Measurements from ENCODE around the gene RSRC1. TPM values are rescaled to one million over a fixed set of nuclear protein-coding genes. Genes with fewer than 3 reads are reported as not detected.

The RSRC1 gene
- total and polyA plus RNA-seq, 2 of the 13 experiments (the other 11 are each of a cell fraction or from before 2014, with no cell fraction given): 4.9 to 63.0 TPM

DNA sequence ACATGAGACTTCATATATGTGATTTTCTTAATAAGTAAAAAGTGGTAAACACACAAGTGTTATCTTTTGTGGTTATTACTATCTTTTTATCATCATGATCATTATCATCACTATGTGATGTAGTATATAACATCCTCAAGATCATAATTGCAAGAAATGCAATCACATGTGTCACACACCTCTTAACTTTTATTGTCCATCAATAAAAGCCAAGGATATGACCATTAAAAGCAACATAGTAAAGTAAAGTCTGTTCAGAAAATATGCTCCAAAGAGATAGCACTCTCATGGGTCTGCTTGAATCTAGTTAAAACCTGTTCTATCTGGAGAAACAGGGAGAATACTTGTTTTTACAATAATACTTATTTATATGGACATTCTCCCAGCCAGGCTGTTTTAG is 308.1 kb downstream of the RSRC1 start:
- CTCF ChIA-PET (ENCODE audit: low intra/inter-chr PET ratio, low total read pairs): no interaction called here
- TF ChIP-seq MLLT10 (CRISPR knock-in tag; IDR thresholded peaks at IDR 0.05) (no peak), ZNF572 (CRISPR knock-in tag; IDR thresholded peaks at IDR 0.05) (no peak), STAT6 (CRISPR knock-in tag; IDR thresholded peaks at IDR 0.05; ENCODE audit: borderline replicate concordance) (no peak), ZFP1 (CRISPR knock-in tag; IDR thresholded peaks at IDR 0.05) (no peak), RBFOX2 (IDR thresholded peaks at IDR 0.05; ENCODE audit: low read depth, low read length) (no peak), MTA1 (CRISPR knock-in tag; IDR thresholded peaks at IDR 0.05; ENCODE audit: borderline replicate concordance) (no peak), ZNF280B (CRISPR knock-in tag; IDR thresholded peaks at IDR 0.05; ENCODE audit: borderline replicate concordance) (no peak), SMAD3 (CRISPR knock-in tag; IDR thresholded peaks at IDR 0.05) (no peak), AGO2 (optimal IDR thresholded peaks at IDR 0.05; ENCODE audit: low read depth, low read length) (no peak), U2AF1 (optimal IDR thresholded peaks at IDR 0.05; ENCODE audit: low read depth, low read length) (no peak), ZNF230 (CRISPR knock-in tag; IDR thresholded peaks at IDR 0.05) (no peak), ZFP62 (CRISPR knock-in tag; IDR thresholded peaks at IDR 0.05) (no peak), ATM (IDR thresholded peaks at IDR 0.05; ENCODE audit: borderline replicate concordance) (no peak), ZNF569 (CRISPR knock-in tag; IDR thresholded peaks at IDR 0.05; ENCODE audit: borderline replicate concordance) (no peak), CREM (IDR thresholded peaks at IDR 0.05) (no peak), CREM (CRISPR knock-in tag; IDR thresholded peaks at IDR 0.05) (no peak), SAFB2 (CRISPR knock-in tag; IDR thresholded peaks at IDR 0.05; ENCODE audit: borderline replicate concordance, low read depth) (no peak), NFE2L2 (IDR thresholded peaks at IDR 0.05; ENCODE audit: low read length) (no peak)
- TF ChIP-seq, protein P1, sequence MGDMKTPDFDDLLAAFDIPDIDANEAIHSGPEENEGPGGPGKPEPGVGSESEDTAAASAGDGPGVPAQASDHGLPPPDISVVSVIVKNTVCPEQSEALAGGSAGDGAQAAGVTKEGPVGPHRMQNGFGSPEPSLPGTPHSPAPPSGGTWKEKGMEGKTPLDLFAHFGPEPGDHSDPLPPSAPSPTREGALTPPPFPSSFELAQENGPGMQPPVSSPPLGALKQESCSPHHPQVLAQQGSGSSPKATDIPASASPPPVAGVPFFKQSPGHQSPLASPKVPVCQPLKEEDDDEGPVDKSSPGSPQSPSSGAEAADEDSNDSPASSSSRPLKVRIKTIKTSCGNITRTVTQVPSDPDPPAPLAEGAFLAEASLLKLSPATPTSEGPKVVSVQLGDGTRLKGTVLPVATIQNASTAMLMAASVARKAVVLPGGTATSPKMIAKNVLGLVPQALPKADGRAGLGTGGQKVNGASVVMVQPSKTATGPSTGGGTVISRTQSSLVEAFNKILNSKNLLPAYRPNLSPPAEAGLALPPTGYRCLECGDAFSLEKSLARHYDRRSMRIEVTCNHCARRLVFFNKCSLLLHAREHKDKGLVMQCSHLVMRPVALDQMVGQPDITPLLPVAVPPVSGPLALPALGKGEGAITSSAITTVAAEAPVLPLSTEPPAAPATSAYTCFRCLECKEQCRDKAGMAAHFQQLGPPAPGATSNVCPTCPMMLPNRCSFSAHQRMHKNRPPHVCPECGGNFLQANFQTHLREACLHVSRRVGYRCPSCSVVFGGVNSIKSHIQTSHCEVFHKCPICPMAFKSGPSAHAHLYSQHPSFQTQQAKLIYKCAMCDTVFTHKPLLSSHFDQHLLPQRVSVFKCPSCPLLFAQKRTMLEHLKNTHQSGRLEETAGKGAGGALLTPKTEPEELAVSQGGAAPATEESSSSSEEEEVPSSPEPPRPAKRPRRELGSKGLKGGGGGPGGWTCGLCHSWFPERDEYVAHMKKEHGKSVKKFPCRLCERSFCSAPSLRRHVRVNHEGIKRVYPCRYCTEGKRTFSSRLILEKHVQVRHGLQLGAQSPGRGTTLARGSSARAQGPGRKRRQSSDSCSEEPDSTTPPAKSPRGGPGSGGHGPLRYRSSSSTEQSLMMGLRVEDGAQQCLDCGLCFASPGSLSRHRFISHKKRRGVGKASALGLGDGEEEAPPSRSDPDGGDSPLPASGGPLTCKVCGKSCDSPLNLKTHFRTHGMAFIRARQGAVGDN (CRISPR knock-in tag; IDR thresholded peaks at IDR 0.05): no peak

More for the DNA sequence above, 308.1 kb downstream of the RSRC1 start:
- Histone ChIP-seq H4K20me1 (ENCODE audit: insufficient read depth, low read length) (no peaks in the 10 kb centered on the region), H3K36me3 (replicated peaks in 1 of 2; ENCODE audit: control insufficient read depth in 1 of 2, insufficient read depth in 2 of 2, low read length in 2 of 2) (no peaks in the 10 kb centered on the region), H3K9me3 (ENCODE audit: low read length) (no peaks in the 10 kb centered on the region), H3K4me2 (ENCODE audit: low read depth, low read length) (no peak overlapping the region), H3K27me3 (ENCODE audit: control insufficient read depth in 1 of 2, insufficient read depth in 2 of 2, low read length in 2 of 2) (no peaks in the 10 kb centered on the region), H3K79me2 (ENCODE audit: insufficient read depth, low read length) (no peaks in the 10 kb centered on the region), H3K9ac (ENCODE audit: insufficient read depth, low read depth, low read length) (no peak overlapping the region), H3K4me1 (ENCODE audit: insufficient read depth, low read length) (no peaks in the 10 kb centered on the region), H3K27ac (ENCODE audit: extremely low read length, insufficient read depth, low read length) (no peak overlapping the region), H2AFZ (ENCODE audit: low read length) (no peak overlapping the region), H3K4me3 (replicated peaks in 1 of 3; ENCODE audit: insufficient read depth in 1 of 3, low read depth in 2 of 3, low read length in 3 of 3) (no peak overlapping the region)
- POLR2A ChIA-PET: no interaction called here
- in situ Hi-C loops (cut with HindIII; ENCODE audit: extremely low pct_ligation_motif_present, low pct_unique_long_range_greater_than_20kb) (no loop called here), intact Hi-C loops (cut with micrococcal nuclease; ENCODE audit: unreplicated experiment) (no loop called here)
- DNase-seq (ENCODE audit: low spot score) (no peak), FAIRE-seq (no peak), ATAC-seq (no peak)
- BruUV-seq (replicated peaks): no TSS peak

Data from HepG2 (cell line).